ENCODE measurements around the gene GLIS1. TPM values are rescaled to one million over a fixed set of nuclear protein-coding genes. Genes with fewer than 3 reads are reported as not detected.

GLIS1 gene
- total RNA-seq, 1 experiment from 2014 or later: 0.13 TPM

- no TSS peak for BruUV-seq (replicated peaks)
- no peak for DNase-seq (ENCODE audit: low spot score)
Measured at GRCh38 chr1:53592521-53592982, 146.4 kb downstream of the GLIS1 start.

GRCh38 chr1:53591924-53592323 is 147.0 kb downstream of the GLIS1 start:
- H3K36me3 ChIP-seq (ENCODE audit: insufficient read depth, low read length, poor library complexity, severe bottlenecking): no peaks in the 10 kb centered on the region
- DNase-seq (ENCODE audit: low spot score): no peak
- no TSS peak for BruUV-seq (replicated peaks)
- no peak overlapping the region for H3K27ac ChIP-seq (ENCODE audit: low read depth, low read length, poor library complexity, severe bottlenecking)
- no peaks in the 10 kb centered on the region for H3K27me3 ChIP-seq (replicated peaks; ENCODE audit: insufficient read depth, low read depth, low read length, poor library complexity)
- no peaks in the 10 kb centered on the region for H3K9me3 ChIP-seq (ENCODE audit: low read depth, low read length, poor library complexity, severe bottlenecking)
- peaks cover 12% of the 10 kb centered on the region for H3K4me1 ChIP-seq (ENCODE audit: insufficient read depth, low read length, poor library complexity, severe bottlenecking)
- intact Hi-C loops (cut with micrococcal nuclease; ENCODE audit: unreplicated experiment): no loop called here
- ChIA-PET POLR2A (ENCODE audit: low non-redundant PET) (no interaction called here), CTCF (no interaction called here)
- TF ChIP-seq CTCF (conservative IDR thresholded peaks at IDR 0.05; ENCODE audit: low read depth, low read length): no peak
- no peak for TF ChIP-seq EZH2 (IDR thresholded peaks at IDR 0.05; ENCODE audit: borderline replicate concordance, low read depth, low read length, poor library complexity, severe bottlenecking)
- H3K4me3 ChIP-seq (ENCODE audit: low read depth, low read length, poor library complexity, severe bottlenecking): no peak overlapping the region

More at GRCh38 chr1:53592521-53592982, 146.4 kb downstream of the GLIS1 start:
- POLR2A ChIA-PET (ENCODE audit: low non-redundant PET): no interaction called here
- Histone ChIP-seq H3K9me3 (ENCODE audit: low read depth, low read length, poor library complexity, severe bottlenecking) (no peaks in the 10 kb centered on the region), H3K4me1 (ENCODE audit: insufficient read depth, low read length, poor library complexity, severe bottlenecking) (peaks cover 12% of the 10 kb centered on the region), H3K27ac (ENCODE audit: low read depth, low read length, poor library complexity, severe bottlenecking) (no peak overlapping the region), H3K4me3 (ENCODE audit: low read depth, low read length, poor library complexity, severe bottlenecking) (no peak overlapping the region), H3K36me3 (ENCODE audit: insufficient read depth, low read length, poor library complexity, severe bottlenecking) (no peaks in the 10 kb centered on the region), H3K27me3 (replicated peaks; ENCODE audit: insufficient read depth, low read depth, low read length, poor library complexity) (no peaks in the 10 kb centered on the region)
- CTCF ChIA-PET: no interaction called here
- no peak for TF ChIP-seq EZH2 (IDR thresholded peaks at IDR 0.05; ENCODE audit: borderline replicate concordance, low read depth, low read length, poor library complexity, severe bottlenecking)
- intact Hi-C loops (cut with micrococcal nuclease; ENCODE audit: unreplicated experiment): no loop called here

GRCh38 chr1:53590531-53591515 is 148.1 kb downstream of the GLIS1 start:
- Histone ChIP-seq H3K36me3 (ENCODE audit: insufficient read depth, low read length, poor library complexity, severe bottlenecking) (no peaks in the 10 kb centered on the region), H3K4me1 (ENCODE audit: insufficient read depth, low read length, poor library complexity, severe bottlenecking) (peaks cover 12% of the 10 kb centered on the region), H3K4me3 (ENCODE audit: low read depth, low read length, poor library complexity, severe bottlenecking) (no peak overlapping the region), H3K27me3 (replicated peaks; ENCODE audit: insufficient read depth, low read depth, low read length, poor library complexity) (no peaks in the 10 kb centered on the region), H3K9me3 (ENCODE audit: low read depth, low read length, poor library complexity, severe bottlenecking) (no peaks in the 10 kb centered on the region), H3K27ac (ENCODE audit: low read depth, low read length, poor library complexity, severe bottlenecking) (no peak overlapping the region)
- ChIA-PET CTCF (no interaction called here), POLR2A (ENCODE audit: low non-redundant PET) (no interaction called here)
- no peak for TF ChIP-seq EZH2 (IDR thresholded peaks at IDR 0.05; ENCODE audit: borderline replicate concordance, low read depth, low read length, poor library complexity, severe bottlenecking)
- no peak for TF ChIP-seq CTCF (conservative IDR thresholded peaks at IDR 0.05; ENCODE audit: low read depth, low read length)
- BruUV-seq (replicated peaks): no TSS peak
- intact Hi-C loops (cut with micrococcal nuclease; ENCODE audit: unreplicated experiment): no loop called here
- peak; percentile 78 for DNase-seq (ENCODE audit: low spot score)

Data from A673 (cell line).